ENCODE results near the gene EDARADD.
"Not testable (repeated sequence)": the region's sequence is repeated elsewhere in the genome, so short reads cannot be mapped to it uniquely, and the experiment has no call there.

Gene EDARADD

DNA sequence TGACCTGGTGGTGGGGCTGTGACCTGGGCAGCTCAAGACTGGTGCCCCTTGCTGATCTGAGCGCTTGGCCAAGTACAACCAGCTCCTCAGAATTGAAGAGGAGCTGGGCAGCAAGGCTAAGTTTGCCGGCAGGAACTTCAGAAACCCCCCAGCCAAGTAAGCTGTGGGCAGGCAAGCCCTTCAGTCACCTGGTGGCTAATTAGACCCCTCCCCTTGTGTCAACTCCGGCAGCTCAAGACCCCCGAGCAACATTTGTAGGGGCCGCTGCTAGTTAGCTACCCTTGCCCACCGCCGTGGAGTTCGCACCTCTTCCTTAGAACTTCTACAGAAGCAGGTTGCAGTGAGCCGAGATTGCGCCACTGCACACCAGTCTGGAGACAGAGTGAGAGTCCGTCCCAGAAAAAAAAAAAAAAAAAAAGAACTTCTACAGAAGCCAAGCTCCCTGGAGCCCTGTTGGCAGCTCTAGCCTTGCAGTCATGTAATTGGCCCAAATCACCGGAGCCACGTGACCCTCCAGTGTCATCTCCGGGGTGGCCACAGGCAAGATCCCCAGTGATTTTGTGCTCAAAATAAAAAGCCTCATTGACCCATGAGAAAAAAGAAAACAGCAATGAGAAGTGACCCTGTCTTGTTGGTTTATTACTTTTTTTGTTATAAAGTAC is 90.4 kb downstream of the EDARADD start:
- no peak for DNase-seq (ENCODE audit: low read depth in 1 of 2, low spot score in 1 of 2)

DNA sequence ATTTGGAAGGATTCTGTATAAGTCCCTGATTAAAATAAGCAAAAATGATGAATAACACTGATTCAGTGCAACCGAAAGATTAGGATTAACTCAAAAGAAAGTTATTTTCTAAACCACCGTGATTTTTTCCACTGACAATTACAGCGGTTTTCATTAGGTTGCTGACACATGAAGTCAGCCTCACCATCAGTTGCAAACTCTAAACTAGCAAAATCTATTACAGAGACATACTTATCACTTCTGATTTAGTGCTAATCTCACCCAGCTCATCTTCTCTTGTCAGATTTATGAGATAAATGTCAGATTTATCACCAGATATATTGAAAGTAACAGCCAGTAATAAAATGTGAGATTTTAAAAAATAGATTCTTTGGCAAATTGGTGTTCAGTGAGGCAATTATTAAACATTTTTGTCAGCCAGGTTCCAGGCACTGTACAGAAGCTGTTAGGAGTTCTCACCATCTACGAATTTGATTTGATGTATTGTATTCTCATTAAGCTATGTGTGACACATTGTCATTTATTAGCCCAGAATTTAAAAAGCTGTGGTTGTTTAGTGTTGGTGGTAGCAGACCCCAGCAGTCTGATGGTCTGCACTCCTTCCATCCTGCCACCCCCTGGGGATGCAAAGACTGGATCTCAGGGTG is 92.4 kb downstream of the EDARADD start:
- DNase-seq (ENCODE audit: low read depth in 1 of 2, low spot score in 1 of 2) = no peak

DNA sequence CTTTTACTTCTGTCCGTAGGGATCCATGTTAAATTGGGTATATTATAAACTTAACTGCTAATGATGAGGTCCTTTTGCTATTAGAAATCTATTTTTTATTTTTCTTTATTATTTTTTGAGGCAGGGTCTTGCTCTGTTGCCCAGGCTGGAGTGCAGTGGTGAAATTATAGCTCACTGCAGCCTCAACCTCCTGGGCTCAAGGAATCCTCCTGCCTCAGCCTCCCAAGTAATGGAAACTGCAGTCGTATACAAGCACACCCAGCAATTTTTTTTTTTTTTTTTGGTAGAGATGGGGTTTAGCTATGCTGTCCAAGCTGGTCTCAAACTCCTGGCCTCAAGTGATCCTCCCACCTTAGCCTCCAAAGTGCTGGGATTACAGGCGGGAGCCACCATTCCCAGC is 95.1 kb downstream of the EDARADD start:
- DNase-seq (ENCODE audit: low read depth in 1 of 2, low spot score in 1 of 2) = not testable (repeated sequence)

DNA sequence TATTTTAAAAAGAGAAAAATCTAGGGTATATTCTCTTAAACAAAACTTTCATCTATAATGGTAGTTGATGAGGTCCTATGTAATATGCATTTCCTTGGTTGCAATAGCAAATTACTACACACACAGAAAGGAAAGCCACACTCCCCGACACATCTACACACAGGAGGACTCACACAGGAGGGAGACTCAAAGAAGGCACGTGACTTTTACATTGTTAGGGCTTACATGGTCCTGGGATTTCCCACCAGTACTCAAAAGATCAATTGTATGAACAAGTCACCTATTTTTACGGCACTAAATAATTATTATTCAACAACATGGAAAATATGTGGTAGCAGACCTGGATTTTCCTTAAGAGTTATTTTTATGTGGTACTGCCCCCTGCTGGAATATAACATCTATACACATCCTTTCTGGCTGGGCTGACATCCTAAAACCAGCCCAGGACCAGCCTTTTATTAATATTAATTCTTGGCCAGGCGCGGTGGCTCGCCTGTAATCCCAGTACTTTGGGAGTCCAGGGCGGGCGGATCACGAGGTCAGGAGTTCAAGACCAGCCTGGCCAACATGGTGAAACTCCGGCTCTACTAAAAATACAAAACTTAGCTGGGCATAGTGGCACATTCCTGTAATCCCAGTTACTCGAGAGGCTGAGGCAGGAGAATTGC is 95.8 kb downstream of the EDARADD start:
- DNase-seq (ENCODE audit: low read depth in 1 of 2, low spot score in 1 of 2) = no peak

DNA sequence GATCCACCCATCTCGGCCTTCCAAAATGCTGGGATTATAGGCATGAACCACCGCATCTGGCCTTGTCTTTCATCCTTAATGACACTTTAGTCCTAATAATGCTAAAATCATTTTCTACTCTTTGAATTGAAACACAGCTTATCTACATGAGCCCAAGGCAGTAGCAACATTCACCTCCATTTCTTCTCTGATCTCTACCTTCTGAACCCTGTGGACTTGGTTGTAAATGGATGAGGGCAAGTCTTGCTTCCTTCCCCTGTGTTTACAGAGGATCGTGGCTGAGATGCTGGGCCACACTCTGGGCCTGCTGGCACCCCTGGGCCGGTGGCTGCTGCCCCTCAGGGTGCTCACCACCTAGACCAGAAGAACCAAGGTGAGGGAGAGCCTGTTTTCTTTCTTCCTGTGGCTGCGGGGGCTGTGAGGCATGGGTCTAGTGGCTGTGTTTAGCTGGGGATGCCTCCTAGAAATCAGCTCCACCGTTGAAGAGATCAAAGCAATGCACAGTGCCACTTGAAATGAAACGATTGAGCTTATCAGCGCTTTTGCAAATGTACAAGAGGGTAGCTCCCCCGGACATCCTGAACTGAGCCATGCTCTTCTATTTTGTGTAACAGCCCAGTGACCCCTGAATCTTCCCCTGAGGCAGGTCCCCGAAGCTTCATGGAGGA is 97.5 kb downstream of the EDARADD start:
- no peak for DNase-seq (ENCODE audit: low read depth in 1 of 2, low spot score in 1 of 2)

DNA sequence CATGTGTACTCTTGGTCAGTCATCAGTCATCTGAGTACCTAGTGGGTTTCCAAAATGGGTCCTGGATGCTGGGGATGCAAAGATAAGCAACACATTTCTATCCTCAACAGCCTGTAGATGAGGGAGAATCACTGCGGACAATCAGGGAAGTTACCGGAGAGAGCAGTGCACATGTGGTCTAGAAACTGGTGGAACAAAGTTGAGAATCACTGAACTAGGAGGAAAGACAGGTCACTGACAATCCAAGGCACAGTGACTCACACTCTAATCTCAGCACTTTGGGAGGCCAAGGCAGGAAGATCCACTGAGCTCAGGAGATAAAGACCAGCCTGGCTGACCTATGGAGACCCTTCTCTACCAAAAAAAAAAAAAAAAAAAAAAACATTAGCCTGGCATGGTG is 98.3 kb downstream of the EDARADD start:
- no peak for DNase-seq (ENCODE audit: low read depth in 1 of 2, low spot score in 1 of 2)

DNA sequence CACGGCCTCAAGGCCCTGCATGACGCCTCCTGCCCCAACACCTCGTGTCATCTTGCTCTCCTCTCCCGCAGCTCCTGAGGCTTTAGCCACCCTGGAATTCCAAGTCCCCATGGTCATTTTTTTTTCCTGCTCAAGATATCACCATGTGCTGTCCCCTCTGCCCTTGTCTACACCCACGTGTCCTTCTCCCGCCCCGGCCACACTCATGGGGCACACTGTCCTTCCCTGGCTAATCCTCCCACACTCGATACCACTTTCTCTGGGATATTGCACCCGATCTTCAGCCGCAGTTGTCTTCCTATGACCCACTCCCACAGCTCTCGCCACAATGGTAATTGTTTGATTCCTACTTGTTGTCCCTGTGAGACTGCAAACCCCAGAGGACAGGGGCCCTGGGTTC is 100.0 kb downstream of the EDARADD start:
- no peak for DNase-seq (ENCODE audit: low read depth in 1 of 2, low spot score in 1 of 2)

DNA sequence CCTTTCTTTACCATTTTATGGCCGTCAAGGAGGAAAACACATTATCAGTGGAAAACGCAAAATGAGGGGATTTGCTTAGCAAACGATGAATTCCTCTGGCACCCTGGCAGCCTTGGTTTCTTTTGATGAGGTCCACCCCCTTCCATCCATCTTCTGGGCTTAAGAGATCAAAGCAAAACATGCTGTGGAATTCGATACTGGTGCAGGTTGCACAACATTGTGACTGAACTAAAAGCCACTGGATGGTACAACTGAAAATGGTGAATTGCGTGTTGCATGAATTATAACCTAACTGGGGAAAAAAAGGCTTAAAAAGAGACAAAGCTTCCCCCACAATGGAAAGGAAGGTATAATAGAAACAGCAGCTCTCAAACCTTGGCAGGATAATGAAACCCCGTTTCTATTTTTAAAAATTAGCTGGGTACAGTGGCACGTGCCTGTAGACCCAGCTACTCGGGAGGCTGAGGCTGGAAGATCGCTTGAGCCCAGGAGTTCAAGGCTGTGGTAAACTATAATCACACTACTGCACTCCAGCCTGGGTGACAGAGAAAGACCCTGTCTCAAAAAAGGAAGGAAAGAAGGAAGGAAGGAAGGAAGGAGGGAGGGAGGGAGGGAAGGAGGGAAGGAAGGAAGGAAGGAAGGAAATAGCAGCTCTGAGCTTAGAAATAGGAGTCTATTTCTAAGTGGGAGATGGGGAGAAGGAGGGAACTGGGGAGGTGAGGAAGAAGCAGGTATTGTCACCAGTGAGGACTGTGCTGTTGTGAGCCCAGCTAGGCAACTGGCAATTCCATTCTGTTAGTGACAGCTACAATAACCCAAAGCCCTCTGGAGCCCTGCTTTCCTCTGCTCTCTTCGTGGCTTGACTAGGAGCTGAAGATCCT is 100.7 kb downstream of the EDARADD start:
- no peak for DNase-seq (ENCODE audit: low read depth in 1 of 2, low spot score in 1 of 2)

DNA sequence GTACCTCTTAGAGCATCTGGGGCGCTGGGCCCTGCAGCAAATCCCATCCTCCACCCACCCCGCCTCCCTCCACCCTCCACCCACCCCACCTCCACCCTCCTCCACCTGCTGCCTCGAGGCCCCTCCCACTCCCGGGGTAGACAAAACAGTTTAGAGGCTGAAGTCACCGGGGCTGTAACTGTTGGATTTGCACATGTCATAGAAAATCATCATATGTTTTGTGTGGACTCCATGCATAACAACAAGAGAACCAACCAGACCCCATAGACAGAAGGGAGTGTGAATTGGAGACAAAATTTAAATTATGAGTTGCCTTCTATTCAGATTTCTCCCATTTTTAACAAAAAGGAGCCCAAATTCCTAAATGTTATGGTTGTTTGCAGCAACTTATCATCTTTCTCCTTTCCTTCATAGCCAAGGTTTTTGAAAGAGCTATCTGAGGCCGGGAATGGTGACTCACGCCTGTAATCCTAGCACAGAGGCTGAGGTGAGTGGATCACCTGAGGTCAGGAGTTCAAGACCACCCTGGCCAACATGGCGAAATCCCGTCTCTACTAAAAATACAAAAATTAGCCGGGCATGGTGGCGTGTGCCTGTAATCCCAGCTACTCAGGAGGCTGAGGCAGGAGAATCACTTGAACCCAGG is 101.5 kb downstream of the EDARADD start:
- DNase-seq (ENCODE audit: low read depth in 1 of 2, low spot score in 1 of 2) = no peak

DNA sequence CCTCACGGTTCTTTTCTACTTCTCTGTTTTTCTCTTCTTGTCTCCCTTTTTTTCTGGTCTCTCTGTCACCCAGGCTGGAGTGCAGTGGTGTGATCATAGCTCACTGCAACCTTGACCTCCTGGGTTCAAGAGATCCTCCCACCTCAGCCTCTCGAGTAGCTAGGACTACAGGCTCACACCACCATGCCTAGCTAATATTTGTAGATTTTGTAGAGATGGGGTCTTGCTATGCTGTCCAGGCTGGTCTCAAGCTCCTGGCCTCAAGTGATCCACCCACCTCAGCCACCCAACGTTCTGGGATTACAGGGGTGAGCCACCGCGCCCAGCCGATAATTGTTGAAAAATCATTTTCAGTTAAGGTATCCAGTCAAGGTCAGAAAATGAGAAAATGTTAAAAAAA is 103.8 kb downstream of the EDARADD start:
- no peak for DNase-seq (ENCODE audit: low read depth in 1 of 2, low spot score in 1 of 2)

DNA sequence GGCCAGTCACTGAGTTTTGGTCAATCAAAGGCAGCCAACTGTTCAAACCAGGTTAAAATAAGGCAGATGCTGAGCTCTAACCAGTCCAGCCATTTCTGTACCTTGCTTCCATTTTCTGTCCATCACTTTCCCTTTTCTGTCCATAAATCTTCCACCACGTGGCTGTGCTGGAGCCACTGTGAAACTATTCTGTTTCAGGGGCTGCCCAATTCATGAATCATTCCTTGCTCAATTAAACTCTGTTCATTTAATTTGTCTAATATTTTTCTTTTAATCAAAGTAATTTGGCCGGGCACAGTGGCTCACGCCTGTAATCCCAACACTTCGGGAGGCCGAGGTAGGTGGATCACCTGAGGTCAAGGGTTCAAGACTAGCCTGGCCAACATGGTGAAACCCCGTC is 107.0 kb downstream of the EDARADD start:
- no peak for DNase-seq (ENCODE audit: low read depth in 1 of 2, low spot score in 1 of 2)

DNA sequence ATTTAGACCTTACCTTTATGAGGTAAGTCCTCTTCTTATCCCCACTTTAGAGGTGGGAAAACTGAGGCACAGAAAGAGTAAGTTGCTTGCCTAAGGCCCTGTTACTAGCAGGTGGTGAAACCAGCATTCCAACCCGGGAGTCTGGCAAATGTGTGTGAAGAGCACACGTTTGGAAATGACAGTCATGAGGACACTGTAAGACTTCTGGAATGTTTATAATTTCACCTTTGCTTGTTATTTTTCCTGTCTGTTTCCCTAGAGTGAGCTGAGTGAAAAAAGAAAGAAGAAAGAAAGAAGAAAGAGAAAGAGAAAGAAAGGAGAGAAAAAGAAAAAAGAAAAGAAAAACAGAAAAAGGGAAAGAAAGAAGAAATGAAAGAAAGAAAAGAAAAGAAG is 108.5 kb downstream of the EDARADD start:
- DNase-seq (ENCODE audit: low read depth in 1 of 2, low spot score in 1 of 2) = no peak

DNA sequence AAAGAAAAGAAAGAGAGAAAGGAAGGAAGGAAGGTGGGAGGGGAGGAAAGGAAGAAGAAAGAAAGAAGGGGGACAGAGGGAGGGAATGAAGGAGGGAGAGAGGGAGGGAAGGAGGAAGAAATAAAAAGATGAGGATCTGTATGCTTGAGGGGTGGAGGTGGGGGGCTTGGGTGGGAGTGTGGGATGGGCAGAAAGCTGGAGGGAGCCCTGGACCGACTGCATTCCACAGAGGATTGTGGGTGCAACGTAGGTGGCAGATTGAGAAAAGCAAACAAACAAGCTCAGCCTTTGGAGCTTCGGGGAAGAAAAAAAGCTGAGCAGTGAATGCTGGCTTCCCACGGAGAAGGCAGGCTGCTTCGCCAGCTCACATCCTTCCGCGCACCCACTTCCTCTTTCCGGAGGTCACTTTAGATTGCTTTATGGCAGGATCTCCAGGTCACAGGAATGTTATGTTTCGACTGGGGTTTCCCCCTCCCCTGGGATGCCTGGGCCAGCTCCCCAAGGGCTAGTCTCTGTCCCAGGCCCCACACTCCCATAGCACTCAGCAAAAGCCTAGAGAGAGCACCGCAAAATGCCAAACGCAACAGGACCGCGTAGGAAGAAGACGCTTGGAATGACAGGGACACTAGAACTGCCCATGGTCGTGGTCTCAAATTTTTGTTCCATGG is 109.0 kb downstream of the EDARADD start:
- no peak for DNase-seq (ENCODE audit: low read depth in 1 of 2, low spot score in 1 of 2)

DNA sequence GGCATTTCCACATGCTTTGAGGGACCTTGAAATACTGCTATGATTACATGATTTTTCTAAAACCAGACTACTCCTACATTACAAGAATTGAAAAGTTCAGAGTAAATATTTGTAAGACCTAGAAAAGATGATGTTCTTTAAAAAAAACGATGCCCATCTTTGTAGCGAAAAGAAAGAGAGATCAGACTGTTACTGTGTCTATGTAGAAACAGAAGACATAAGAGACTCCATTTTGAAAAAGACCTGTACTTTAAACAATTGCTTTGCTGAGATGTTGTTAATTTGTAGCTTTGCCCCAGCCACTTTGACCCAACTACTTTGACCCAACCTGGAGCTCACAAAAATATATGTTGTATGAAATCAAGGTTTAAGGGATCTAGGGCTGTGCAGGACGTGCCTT is 110.3 kb downstream of the EDARADD start:
- DNase-seq (ENCODE audit: low read depth in 1 of 2, low spot score in 1 of 2) = not testable (repeated sequence)

DNA sequence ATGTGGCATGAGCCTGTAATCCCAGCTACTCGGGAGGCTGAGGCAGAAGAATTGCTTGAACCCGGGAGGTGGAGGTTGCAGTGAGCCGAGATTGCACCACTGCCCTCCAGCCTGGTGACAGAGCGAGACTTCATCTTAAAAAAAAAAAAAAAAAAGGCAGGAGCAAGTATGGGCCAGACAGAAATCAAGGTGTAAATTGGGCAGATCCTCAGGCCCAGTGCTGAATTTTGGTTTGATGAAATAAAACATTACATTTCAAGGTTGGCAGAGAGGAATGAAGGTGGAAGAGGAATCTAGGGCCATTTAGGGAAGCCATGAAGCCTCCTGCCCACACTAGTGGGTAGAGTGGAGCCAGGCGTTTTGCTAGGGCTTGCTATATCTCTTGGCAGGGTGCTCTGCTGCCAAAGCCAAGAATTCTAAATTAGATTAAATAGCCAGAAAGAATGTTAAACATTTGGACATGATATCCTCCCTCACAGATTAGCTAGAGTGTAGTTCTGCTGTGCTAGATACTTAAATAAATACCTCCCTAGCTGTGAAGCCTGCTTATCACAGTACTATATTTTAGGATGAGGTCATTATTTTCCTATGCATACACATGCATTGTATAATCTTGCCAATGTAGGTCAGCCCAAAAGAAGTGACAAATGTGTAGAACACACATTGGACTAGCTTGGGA is 113.1 kb downstream of the EDARADD start:
- no peak for DNase-seq (ENCODE audit: low read depth in 1 of 2, low spot score in 1 of 2)

DNA sequence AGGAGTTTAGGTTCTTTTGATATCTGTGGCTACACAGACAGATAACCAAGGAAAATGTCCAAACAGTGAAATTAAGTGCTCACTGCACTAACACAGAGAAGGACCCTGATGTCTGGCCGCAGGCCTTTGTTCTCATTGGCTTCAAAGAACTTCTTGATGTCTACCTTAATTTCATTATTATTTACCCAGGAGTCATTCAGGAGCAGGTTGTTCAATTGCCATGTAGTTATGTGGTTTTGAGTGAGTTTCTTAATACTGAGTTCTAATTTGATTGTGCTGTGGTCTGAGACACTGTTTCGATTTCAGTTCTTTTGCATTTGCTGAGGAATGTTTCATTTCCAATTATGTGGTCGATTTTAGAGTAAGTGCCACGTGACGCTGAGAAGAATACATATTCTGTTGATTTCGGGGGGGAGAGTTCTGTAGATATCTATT is 114.5 kb downstream of the EDARADD start:
- DNase-seq (ENCODE audit: low read depth in 1 of 2, low spot score in 1 of 2) = no peak

DNA sequence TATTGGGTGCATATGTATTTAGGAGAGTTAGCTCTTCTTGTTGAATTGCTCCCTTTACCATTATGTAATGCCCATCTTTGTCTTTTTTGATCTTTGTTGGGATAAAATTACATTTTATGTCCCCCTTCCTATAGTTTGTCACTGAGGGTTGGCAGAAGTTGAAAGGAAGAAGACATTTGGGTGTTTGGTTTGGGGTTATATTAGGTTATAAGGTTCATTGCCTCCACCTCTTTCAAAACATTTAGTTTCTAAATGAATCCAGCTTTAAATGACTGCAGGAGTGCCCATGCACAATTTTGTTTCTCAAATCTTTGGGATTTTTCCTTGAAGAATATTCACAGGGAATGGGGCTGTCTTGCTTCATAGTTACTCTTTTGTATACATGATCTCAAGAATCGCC is 115.1 kb downstream of the EDARADD start:
- no peak for DNase-seq (ENCODE audit: low read depth in 1 of 2, low spot score in 1 of 2)

DNA sequence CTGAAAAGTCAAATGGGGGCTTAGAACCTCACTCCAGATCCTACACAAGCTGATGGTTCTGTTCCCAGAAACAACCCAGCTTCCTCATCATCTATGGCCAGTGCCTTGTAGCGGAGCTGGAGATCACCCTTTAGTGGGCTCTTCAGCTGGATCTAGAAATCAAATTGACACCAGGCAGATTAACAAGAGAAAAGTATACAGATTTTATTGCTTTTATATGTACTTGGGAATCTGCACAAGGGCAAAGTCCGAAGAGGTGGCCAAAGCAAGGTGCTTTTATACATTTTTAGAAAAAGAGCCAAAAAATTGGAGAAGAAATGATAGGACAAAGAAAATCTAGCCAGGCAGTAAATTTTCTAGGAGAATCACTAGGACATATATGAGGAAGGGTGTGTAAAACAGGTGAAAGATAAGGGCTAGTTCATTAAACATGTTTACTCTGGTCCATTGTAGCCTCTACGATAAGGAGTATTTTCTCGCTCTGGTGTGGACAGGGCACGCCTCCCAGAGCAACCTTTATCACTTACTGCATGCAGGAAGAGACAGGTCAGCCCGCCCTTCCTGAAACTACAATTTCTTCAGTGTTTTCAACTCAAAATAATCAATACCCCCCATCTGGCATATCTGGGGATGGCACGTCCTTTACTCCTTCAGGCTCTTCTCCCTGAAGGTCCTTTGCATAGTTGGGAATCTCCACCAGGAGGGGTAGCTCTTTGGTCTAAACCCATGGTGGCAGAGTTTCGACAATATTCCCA is 115.7 kb downstream of the EDARADD start:
- DNase-seq (ENCODE audit: low read depth in 1 of 2, low spot score in 1 of 2) = no peak
